ENCODE measurements around the gene SHCBP1L.

The SHCBP1L gene

DNA sequence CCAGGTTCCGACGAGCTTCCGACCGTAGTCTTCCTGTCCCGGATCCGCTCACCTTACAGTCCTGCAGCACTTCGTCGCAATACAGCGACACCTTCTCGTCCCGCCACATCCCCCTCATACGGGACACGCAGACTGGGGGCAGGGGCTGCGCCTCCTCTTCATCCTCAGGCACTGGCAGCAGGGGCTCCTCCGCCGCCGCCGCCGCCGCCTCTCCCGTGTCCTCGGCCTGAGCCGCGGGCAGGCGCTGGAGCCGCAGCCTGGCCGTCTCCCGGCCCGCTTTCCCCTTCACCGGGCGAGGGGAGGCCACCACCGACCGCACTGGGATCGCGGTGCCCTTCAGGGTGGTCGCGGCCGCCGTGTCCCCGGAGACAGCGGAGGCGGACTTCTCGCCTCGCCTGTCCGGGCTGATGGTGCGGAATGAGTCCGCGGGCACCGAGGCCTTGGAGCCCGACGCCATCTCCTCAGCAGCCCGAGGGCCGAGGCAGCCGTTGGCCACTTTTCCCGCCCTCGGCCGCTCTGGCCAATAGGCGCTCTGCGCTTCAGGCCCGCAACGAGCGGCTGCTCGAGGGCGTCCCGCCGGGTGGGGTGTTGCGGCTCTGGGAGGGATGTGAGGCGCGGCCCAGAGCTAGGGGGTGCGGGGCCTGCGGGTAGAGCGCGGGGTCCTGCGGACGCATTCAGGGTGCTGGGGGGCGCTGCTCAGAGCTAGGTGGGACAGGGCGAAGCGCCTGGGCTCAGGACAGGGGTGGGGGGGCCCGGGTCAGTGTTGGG lies at the start of gene SHCBP1L:
TSS of gene SHCBP1L (minus strand) at position 490 of the 768 bp plus-strand sequence. CDS start at position 457, 33 bp downstream.
- DNase-seq (ENCODE audit: insufficient read length, low spot score) = no peak
- TF ChIP-seq, protein P1, sequence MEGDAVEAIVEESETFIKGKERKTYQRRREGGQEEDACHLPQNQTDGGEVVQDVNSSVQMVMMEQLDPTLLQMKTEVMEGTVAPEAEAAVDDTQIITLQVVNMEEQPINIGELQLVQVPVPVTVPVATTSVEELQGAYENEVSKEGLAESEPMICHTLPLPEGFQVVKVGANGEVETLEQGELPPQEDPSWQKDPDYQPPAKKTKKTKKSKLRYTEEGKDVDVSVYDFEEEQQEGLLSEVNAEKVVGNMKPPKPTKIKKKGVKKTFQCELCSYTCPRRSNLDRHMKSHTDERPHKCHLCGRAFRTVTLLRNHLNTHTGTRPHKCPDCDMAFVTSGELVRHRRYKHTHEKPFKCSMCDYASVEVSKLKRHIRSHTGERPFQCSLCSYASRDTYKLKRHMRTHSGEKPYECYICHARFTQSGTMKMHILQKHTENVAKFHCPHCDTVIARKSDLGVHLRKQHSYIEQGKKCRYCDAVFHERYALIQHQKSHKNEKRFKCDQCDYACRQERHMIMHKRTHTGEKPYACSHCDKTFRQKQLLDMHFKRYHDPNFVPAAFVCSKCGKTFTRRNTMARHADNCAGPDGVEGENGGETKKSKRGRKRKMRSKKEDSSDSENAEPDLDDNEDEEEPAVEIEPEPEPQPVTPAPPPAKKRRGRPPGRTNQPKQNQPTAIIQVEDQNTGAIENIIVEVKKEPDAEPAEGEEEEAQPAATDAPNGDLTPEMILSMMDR (IDR thresholded peaks at IDR 0.05; ENCODE audit: insufficient read depth, missing control alignments) = no peak
- no peak for FAIRE-seq

GRCh38 chr1:183002267-183002666 lies 49.3 kb upstream of the SHCBP1L start:
- DNase-seq (ENCODE audit: insufficient read length, low spot score) = no peak
- TF ChIP-seq, protein P1 (IDR thresholded peaks at IDR 0.05; ENCODE audit: insufficient read depth, missing control alignments) = no peak
- FAIRE-seq = no peak

GRCh38 chr1:183000167-183000962 lies 47.4 kb upstream of the SHCBP1L start:
- FAIRE-seq (no peak), DNase-seq (ENCODE audit: insufficient read length, low spot score) (no peak)
- TF ChIP-seq, protein P1 (IDR thresholded peaks at IDR 0.05; ENCODE audit: insufficient read depth, missing control alignments) = no peak

DNA sequence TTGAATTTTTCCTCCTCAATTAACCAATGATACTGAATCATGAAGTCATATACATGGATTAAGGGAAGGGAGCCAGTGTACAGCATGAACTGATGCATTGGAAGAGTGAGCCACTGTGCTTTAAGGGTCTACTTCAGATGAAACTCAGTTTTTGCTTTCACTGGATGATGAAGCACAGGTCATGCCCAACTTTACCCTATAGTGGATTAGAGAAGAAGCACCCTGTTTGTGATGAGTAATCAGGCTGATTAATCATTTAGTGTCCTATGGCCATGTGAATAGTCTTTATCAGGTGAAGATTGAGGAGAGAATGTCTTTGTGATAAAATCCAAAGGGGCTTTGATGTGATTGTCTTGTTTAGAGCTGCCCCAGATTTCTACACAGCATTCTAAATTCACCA lies 45.5 kb upstream of the SHCBP1L start:
- TF ChIP-seq, protein P1 (IDR thresholded peaks at IDR 0.05; ENCODE audit: insufficient read depth, missing control alignments) = no peak
- FAIRE-seq = no peak
- DNase-seq (ENCODE audit: insufficient read length, low spot score) = no peak

DNA sequence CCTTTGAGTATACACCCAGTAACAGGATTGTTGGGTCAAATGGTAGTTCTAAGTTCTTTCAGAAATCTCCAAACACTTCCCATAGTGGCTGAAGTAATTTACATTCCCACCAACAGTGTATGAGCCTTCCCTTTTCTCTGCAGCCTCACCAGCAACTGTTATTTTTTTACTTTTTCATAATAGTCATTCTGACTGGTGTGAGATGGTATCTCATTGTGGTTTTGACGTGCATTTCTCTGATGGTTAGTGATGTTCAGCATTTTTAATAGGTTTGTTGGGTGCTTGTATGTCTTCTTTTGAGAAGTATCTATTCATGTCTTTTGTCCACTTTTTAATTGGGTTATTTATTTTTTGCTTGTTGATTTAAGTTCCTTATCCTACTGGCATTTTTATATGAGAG lies 43.9 kb upstream of the SHCBP1L start:
- no peak for DNase-seq (ENCODE audit: insufficient read length, low spot score)
- no peak for FAIRE-seq
- TF ChIP-seq, protein P1 (IDR thresholded peaks at IDR 0.05; ENCODE audit: insufficient read depth, missing control alignments) = no peak

DNA sequence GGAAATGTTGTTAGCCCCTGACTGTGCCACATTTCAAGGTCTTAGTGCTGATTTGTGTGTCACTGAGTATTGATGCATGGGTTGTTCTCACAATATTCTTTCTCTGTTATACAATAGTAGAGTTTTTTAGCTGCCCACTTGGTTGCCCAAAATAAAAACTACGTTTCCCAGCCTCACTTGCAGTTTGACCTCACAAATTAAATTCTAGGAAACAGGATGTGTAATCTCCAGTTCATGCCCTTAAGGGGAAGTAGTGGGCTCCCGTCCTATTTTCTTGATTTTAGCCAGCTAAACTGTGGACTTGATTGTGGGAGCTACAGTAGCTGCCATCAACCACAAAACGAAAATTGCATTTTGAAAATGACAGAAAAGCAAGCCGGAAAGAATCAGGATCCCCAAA lies 42.9 kb upstream of the SHCBP1L start:
- TF ChIP-seq, protein P1 (IDR thresholded peaks at IDR 0.05; ENCODE audit: insufficient read depth, missing control alignments) = no peak
- FAIRE-seq (no peak), DNase-seq (ENCODE audit: insufficient read length, low spot score) (no peak)
